Chondrocyte (in vitro differentiated cells): ENCODE results near the gene BTD. TPM values are rescaled to one million over a fixed set of nuclear protein-coding genes. Genes with fewer than 3 reads are reported as not detected.

Experiments
- DNase-seq: peaks from one replicate; pipeline ENCODE4 v3.0.0; 2021; ENCODE audit warnings: mixed read lengths, low spot score
- H3K27ac Mint-ChIP-seq: one replicate; pipeline ENCODE4 v1.8.0; 2021; ENCODE audit warnings: mild to moderate bottlenecking, moderate library complexity, mixed read lengths; ENCODE audit not compliant: unreplicated experiment
- H3K27me3 Mint-ChIP-seq: 2 replicates; pipeline ENCODE4 v1.8.0; 2021; ENCODE audit warnings: low read depth, mixed read lengths
- H3K36me3 Mint-ChIP-seq: 2 replicates; pipeline ENCODE4 v1.8.0; 2021; ENCODE audit warnings: low read depth, mixed read lengths
- H3K4me1 Mint-ChIP-seq: 2 replicates; pipeline ENCODE4 v1.8.0; 2021; ENCODE audit warnings: low read depth, mild to moderate bottlenecking, mixed read lengths
- H3K4me3 Mint-ChIP-seq: one replicate; pipeline ENCODE4 v1.8.0; 2021; ENCODE audit warnings: mild to moderate bottlenecking, moderate library complexity, mixed read lengths; ENCODE audit not compliant: unreplicated experiment
- H3K9me3 Mint-ChIP-seq: 2 replicates; pipeline ENCODE4 v1.8.0; 2021; ENCODE audit warnings: low read depth, mixed read lengths
- total RNA-seq: library from RNA; stranded (reverse); gene quantifications from 3 replicates; pipeline ENCODE4 v1.2.1, GENCODE V29; 2021
- TF ChIP-seq, protein P1 (sequence below): fragments of 200-600 bp; sonication (generic); IDR thresholded peaks from 2 replicates; pipeline ENCODE4 v1.5.0; 2021; ENCODE audit warnings: antibody characterized with exemption, mild to moderate bottlenecking, moderate library complexity

BTD gene
- total RNA-seq, 1 donor from 2014 or later = 19.2 TPM

GRCh38 chr3:15682561-15683185 is 81.1 kb downstream of the BTD start:
- peaks cover 23% of the 10 kb centered on the region for H3K36me3 Mint-ChIP-seq
- DNase-seq = no peak
- TF ChIP-seq, protein P1, sequence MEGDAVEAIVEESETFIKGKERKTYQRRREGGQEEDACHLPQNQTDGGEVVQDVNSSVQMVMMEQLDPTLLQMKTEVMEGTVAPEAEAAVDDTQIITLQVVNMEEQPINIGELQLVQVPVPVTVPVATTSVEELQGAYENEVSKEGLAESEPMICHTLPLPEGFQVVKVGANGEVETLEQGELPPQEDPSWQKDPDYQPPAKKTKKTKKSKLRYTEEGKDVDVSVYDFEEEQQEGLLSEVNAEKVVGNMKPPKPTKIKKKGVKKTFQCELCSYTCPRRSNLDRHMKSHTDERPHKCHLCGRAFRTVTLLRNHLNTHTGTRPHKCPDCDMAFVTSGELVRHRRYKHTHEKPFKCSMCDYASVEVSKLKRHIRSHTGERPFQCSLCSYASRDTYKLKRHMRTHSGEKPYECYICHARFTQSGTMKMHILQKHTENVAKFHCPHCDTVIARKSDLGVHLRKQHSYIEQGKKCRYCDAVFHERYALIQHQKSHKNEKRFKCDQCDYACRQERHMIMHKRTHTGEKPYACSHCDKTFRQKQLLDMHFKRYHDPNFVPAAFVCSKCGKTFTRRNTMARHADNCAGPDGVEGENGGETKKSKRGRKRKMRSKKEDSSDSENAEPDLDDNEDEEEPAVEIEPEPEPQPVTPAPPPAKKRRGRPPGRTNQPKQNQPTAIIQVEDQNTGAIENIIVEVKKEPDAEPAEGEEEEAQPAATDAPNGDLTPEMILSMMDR = no peak

GRCh38 chr3:15683253-15683652 is 81.7 kb downstream of the BTD start:
- TF ChIP-seq, protein P1 = no peak
- peaks cover 27% of the 10 kb centered on the region for H3K4me1 Mint-ChIP-seq
- no peaks in the 10 kb centered on the region for H3K9me3 Mint-ChIP-seq
- peaks cover 21% of the 10 kb centered on the region for H3K36me3 Mint-ChIP-seq
- H3K27ac Mint-ChIP-seq = peak overlapping the region; percentile 72
- H3K4me3 Mint-ChIP-seq = no peak overlapping the region
- DNase-seq = no peak
- H3K27me3 Mint-ChIP-seq = no peaks in the 10 kb centered on the region

More at GRCh38 chr3:15682561-15683185, 81.1 kb downstream of the BTD start:
- no peaks in the 10 kb centered on the region for H3K27me3 Mint-ChIP-seq
- H3K4me1 Mint-ChIP-seq = peaks cover 27% of the 10 kb centered on the region
- H3K27ac Mint-ChIP-seq = peak overlapping the region; percentile 72
- H3K4me3 Mint-ChIP-seq = no peak overlapping the region
- H3K9me3 Mint-ChIP-seq = no peaks in the 10 kb centered on the region

GRCh38 chr3:15685927-15686326 is 84.4 kb downstream of the BTD start:
- Mint-ChIP-seq H3K4me3 (no peak overlapping the region), H3K9me3 (no peaks in the 10 kb centered on the region), H3K27me3 (no peaks in the 10 kb centered on the region), H3K36me3 (peaks cover 25% of the 10 kb centered on the region), H3K27ac (no peak overlapping the region), H3K4me1 (peaks cover 31% of the 10 kb centered on the region)
- TF ChIP-seq, protein P1 = no peak
- DNase-seq = no peak

DNA sequence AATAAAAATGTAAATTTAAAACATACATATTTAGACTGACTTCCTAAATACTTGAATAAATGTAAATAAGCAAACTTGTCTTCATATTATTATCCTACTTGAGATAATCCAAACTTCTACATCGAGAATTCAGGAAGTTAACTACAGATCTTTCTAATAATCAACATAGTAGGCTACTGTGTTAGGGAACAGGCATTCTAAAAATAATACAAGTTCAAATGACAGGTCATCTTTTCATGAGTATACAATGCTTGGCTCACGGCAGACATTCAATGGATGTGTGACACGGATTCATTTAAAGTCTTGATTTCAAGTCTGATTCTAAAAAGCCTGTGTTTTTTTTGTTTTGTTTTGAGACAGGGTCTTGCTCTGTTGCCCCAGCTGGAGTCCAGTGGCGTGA is 88.7 kb downstream of the BTD start:
- H3K9me3 Mint-ChIP-seq = no peaks in the 10 kb centered on the region
- TF ChIP-seq, protein P1 = no peak
- H3K27ac Mint-ChIP-seq = no peak overlapping the region
- DNase-seq = no peak
- H3K36me3 Mint-ChIP-seq = peaks cover 33% of the 10 kb centered on the region
- H3K27me3 Mint-ChIP-seq = no peaks in the 10 kb centered on the region
- H3K4me1 Mint-ChIP-seq = peaks cover 20% of the 10 kb centered on the region
- H3K4me3 Mint-ChIP-seq = no peak overlapping the region

DNA sequence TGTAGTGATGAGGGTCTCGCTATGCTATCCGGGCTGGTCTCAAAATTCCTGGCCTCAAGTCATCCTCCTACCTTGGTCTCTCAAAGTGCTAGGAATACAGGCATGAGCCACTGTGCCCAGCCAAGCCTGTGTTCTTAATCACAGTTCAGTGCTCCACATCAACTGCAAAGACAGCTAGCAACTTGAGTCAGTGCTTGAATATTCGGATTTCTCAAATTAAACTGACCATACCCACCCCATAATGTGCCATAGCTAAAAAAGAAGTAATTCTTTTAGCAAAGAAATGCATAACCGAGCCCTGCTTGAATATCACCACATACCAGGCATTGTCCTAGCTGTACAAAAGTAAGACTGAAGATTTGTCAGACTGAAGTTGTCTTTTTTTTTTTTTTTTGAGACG is 89.2 kb downstream of the BTD start:
- H3K27me3 Mint-ChIP-seq = no peaks in the 10 kb centered on the region
- peaks cover 25% of the 10 kb centered on the region for H3K4me1 Mint-ChIP-seq
- peaks cover 34% of the 10 kb centered on the region for H3K36me3 Mint-ChIP-seq
- no peak overlapping the region for H3K4me3 Mint-ChIP-seq
- TF ChIP-seq, protein P1 = no peak
- no peak overlapping the region for H3K27ac Mint-ChIP-seq
- H3K9me3 Mint-ChIP-seq = no peaks in the 10 kb centered on the region
- DNase-seq = no peak
